ENCODE data around the gene ZNF556. TPM values are rescaled to one million over a fixed set of nuclear protein-coding genes. Genes with fewer than 3 reads are reported as not detected.

ZNF556 gene
- total RNA-seq, 1 donor from 2014 or later, result not detected

DNA sequence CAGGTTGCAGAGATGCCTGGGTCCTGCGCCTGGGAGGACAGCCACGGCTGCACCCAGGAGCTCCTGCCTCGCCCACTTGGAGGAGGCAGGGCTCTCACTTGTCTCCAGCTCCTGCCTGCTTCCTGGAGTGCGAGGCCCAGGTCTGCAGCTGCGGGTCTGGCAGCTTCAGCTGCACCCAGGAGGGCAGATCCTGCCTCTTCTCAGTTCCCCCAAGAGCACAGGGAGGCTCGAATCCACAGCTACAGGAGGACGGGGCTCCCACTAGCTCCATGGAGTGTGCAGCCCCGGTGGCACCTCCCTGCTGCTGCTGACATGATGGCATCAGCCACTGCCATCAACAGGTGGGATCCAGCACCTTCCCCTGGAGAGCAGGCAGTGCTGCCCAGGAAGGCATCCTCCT, 43.0 kb upstream of the ZNF556 start:
- TF ChIP-seq CTCF (IDR thresholded peaks at IDR 0.05), result no peak
- no peak for DNase-seq (ENCODE audit: low spot score in 2 of 2)
- Histone ChIP-seq H3K4me1 (peaks cover 3 to 9% of the 10 kb centered on the region in 2 donors), H3K27ac (no peak overlapping the region), H3K4me3 (no peak overlapping the region), H3K9me3 (peaks cover 0 to 5% of the 10 kb centered on the region in 2 donors), H3K27me3 (no peaks in the 10 kb centered on the region), H3K36me3 (peaks cover 5 to 23% of the 10 kb centered on the region in 2 donors)
- intact Hi-C loops (cut with DNase I), result no loop called here

DNA sequence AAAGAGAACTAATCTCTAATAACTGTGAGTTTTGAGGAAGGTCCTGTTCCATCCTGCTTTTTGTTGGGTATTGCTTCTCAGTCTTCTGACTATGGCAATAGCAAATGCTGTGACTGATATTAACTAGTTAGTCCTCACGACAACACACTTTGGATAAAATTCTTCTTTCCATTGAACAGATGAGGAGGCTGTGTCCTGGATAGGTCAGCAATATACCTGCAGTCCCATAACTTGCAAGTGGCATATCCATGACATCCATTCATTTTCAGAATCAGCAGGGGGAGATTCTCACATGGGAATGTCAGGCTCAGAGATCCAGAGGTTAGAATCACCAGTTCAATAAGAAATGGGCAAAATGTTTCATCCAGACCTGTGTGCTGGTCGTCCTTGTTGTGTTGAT, 40.1 kb upstream of the ZNF556 start:
- no peak for TF ChIP-seq CTCF (IDR thresholded peaks at IDR 0.05)
- H3K4me3 ChIP-seq, result no peak overlapping the region
- H3K27ac ChIP-seq, result no peak overlapping the region
- peaks cover 9 to 42% of the 10 kb centered on the region in 2 donors for H3K36me3 ChIP-seq
- intact Hi-C loops (cut with DNase I), result no loop called here
- H3K4me1 ChIP-seq, result no peaks in the 10 kb centered on the region
- H3K27me3 ChIP-seq, result no peaks in the 10 kb centered on the region
- H3K9me3 ChIP-seq, result peaks cover 4 to 20% of the 10 kb centered on the region in 2 donors
- DNase-seq (ENCODE audit: low spot score in 2 of 2), result no peak

DNA sequence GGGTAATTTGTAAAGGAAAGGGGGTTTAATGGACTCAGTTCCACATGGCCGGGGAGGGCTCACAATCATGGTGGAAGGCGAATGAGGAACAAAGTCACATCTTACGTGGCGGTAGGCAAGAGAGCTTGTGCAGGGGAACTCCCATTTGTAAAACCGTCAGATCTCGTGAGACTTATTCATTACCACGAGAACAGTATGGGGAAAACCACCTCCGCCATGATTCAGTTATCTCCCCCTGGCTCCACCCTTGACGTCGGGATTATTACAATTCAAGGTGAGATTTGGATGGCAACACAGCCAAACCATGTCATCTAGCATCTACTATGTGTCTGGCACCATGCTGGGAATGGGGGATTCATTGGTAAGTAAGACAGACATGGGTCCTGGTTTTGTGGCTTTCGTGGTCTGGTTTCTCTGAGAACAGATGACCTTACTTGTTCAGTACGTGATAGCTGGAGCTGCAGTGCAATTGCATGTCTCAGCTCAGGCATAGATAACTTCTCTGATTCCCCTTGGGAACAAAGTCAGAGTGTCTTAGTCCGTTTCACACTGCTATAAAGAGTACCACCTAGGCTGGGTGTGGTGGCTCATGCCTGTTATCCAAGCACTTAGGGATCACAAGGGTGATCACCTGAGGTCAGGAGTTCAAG, 39.2 kb upstream of the ZNF556 start:
- no peak for DNase-seq (ENCODE audit: low spot score in 2 of 2)
- Histone ChIP-seq H3K9me3 (peaks cover 12 to 29% of the 10 kb centered on the region in 2 donors), H3K4me3 (no peak overlapping the region), H3K27me3 (no peaks in the 10 kb centered on the region), H3K36me3 (peaks cover 18 to 48% of the 10 kb centered on the region in 2 donors), H3K27ac (no peak overlapping the region), H3K4me1 (no peaks in the 10 kb centered on the region)
- intact Hi-C loops (cut with DNase I), result no loop called here
- no peak for TF ChIP-seq CTCF (IDR thresholded peaks at IDR 0.05)

DNA sequence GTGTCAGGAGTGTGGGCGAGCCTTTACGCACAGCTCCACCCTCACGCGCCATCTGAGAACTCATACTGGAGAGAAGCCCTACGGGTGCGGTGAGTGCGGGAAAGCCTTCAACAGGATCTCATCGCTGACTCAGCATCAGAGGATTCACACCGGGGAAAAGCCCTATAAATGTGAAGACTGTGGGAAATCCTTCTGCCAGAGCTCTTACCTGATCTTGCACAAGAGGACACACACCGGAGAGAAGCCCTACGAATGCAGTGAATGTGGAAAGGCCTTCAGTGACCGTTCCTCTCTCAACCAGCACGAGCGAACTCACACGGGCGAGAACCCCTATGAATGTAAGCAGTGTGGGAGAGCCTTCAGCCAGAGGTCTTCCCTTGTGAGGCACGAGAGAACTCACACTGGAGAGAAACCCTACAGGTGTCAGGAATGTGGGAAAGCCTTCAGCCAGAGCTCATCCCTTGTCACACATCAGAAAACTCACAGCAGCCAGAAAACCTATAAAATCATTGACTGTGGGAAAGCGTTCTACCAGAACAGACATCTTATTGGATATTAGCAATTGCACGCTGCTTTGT, 32.8 kb upstream of the ZNF556 start:
- H3K27ac ChIP-seq, result no peak overlapping the region
- H3K36me3 ChIP-seq, result peaks cover 32 to 71% of the 10 kb centered on the region in 2 donors
- H3K4me1 ChIP-seq, result no peaks in the 10 kb centered on the region
- no peak for TF ChIP-seq CTCF (IDR thresholded peaks at IDR 0.05)
- no peak for DNase-seq (ENCODE audit: low spot score in 2 of 2)
- no peaks in the 10 kb centered on the region for H3K27me3 ChIP-seq
- peaks cover 51 to 69% of the 10 kb centered on the region in 2 donors for H3K9me3 ChIP-seq
- intact Hi-C loops (cut with DNase I), result no loop called here
- no peak overlapping the region for H3K4me3 ChIP-seq

DNA sequence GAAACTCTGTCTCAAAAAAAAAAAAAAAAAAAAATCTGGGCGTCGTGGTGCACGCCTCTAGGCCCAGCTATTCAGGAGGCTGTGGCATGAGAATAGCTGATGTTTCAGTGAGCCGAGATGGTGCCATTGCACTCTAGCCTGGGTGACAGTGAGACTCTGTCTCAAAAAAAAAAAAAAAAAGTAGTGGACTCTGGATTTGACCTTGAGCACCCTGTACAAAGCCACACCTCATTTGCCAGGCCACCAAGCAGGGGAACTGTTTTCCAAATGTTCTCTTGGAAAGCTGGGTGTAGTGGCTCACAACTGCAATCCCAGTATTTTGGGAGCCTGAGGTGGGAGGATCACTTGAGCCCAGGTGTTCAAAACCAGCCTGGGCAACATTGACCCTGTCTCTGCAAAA, 29.7 kb upstream of the ZNF556 start:
- Histone ChIP-seq H3K27me3 (no peaks in the 10 kb centered on the region), H3K9me3 (peaks cover 44 to 52% of the 10 kb centered on the region in 2 donors), H3K36me3 (peaks cover 25 to 47% of the 10 kb centered on the region in 2 donors), H3K4me1 (peaks cover 0 to 6% of the 10 kb centered on the region in 2 donors), H3K4me3 (no peak overlapping the region), H3K27ac (no peak overlapping the region)
- no peak for DNase-seq (ENCODE audit: low spot score in 2 of 2)
- no peak for TF ChIP-seq CTCF (IDR thresholded peaks at IDR 0.05)
- intact Hi-C loops (cut with DNase I), result no loop called here
